Stimulated activated CD4-positive, alpha-beta T cell treated with anti-CD3 and anti-CD28 coated beads, Interleukin-4, amount 100 ng/mL, for 48 hours (primary cell): ENCODE results near the gene UGT2B11.
A peak's percentile ranks its signal among the peaks of the same experiment; 100 is the strongest.
"Not testable (repeated sequence)": the region's sequence is repeated elsewhere in the genome, so short reads cannot be mapped to it uniquely, and the experiment has no call there.

ENCODE experiments used
- DNase-seq, 2 donors: peaks; one replicate each; pipeline ENCODE4 v3.0.0-alpha.2; 2020; ENCODE audit warnings: low read depth in 2 of 2

The UGT2B11 gene

DNA sequence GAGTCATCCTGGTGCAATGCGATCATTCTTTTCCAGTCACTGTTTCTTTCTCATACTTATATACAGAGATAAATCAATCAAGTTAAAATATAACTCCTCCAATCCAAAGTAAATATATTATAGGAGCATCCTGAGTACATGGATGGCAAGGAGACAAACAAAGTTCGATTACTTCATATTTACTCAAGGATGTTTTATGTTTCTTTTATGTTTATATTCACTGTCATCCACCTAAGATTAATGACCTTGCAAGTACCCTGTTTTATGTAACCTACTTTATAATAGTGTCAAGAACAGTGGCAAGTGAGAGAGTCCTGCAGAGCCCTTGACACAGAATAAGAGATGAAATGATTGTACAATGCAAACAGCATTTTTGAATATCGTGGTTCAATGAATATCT lies at the start of gene UGT2B11:
UGT2B11 (minus strand) TSS at position 33 of the 400 bp plus-strand sequence; CDS start at position 7, 26 bp downstream.
- no peak for DNase-seq

DNA sequence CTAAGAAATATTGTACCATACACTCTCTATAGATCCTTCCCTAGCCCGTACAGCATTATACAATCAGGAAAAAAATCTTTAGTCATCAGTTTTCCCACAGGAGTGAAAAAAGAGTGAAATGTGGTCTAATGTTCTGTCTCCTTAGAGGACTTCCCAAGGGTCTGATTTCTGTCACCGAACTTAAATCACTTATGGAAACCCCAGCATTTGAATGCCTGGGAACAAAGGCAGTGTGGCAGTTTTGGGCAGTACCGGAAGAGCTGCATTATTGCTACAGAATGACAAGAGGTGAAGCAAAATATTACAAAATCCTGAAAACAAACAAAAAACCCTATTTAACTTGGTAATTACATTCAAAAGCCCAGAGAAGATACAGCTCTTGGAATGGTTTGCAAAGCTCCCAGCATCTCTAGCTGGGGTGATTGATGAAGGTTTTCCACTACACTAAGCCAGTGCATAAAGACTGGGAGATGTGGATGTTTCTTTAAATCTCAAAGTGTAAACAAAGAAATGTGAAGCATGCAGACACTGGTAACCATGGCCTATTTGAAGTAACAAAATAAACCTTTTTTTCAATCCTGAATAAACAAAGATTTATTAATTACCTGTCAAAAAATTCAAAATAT lies 38.7 kb upstream of the UGT2B11 start:
- DNase-seq: not testable (repeated sequence)

DNA sequence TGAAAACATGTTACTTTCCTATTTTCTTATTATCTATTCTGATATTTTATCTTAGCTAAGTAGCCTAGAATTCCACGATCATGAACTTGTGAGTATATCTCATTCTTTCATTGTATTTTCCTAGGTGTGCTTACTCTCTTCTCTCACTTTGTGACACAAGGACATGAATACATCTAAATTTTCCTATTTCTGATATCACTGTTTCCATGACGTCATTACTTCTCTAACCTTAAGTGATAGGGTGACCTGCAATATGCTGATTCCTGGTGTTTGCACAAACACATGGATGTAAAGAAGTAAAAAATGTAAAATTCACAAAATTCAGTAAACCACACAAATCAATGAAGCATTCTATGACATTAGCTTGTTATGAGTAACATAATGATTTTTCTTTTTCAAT lies 36.3 kb upstream of the UGT2B11 start:
- DNase-seq: not testable (repeated sequence)

DNA sequence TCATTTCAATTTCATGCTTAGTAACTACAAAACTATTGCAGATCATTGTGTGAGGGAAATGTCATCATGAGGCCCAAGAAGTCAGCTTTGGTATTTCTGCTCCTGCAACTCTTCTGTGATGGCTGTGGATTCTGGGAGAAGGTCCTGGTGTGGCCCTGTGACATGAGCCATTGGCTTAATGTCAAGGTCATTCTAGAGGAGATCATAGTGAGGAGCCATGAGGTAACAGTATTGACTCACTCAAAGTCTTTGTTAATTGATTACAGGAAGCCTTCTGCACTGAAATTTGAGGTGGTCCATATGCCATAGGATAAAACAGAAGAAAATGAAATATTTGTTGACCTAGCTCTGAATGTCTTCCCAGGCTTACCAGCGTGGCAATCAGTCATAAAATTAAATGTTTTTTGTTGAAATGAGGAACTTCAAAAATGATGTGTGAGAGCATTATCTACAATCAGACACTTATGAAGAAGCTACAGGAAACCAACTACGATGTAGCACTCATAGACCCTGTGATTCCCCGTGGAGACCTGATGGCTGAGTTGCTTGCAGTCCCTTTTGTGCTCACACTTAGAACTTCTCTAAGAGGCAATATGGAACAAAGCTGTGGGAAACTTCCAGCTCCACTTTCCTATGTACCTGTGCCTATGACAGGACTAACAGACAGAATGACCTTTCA lies 28.2 kb upstream of the UGT2B11 start:
- DNase-seq: not testable (repeated sequence)

DNA sequence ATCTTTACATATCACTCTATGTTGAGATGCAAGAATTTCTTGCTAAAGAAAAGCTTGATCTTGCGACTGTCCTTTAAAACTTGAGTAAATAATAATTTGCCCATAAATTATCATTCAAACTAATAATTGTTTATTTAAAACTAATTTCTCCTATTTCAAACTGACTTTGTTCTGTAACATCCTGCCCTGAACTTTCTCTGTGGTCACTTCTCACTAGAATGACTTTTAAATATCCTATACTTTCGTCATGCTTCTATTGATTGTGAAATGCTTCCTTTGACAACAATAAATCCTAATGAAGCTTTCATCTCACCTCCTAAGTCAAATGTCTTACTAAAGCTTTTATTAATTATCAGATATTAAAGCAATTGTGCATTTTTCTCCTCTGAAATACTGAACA lies 27.2 kb upstream of the UGT2B11 start:
- DNase-seq: not testable (repeated sequence)

DNA sequence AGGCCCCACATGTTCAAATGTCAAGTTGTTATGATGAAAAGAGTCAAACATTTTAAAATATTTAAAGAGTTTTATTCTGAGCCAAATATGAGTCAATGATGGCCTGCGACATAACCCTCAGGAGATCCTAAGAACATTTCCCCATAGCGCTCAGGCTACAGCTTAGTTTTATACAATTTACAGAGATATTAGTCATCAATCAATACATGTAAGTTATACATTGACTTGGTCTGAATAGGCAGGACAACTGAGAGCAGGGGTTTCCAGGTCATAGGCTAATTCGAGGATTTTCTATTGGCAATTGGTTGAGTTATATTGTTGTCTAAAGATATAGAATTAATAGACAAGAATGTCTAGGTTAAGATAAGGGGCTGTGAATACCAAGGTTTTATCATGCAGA lies 26.2 kb upstream of the UGT2B11 start:
- not testable (repeated sequence) for DNase-seq

DNA sequence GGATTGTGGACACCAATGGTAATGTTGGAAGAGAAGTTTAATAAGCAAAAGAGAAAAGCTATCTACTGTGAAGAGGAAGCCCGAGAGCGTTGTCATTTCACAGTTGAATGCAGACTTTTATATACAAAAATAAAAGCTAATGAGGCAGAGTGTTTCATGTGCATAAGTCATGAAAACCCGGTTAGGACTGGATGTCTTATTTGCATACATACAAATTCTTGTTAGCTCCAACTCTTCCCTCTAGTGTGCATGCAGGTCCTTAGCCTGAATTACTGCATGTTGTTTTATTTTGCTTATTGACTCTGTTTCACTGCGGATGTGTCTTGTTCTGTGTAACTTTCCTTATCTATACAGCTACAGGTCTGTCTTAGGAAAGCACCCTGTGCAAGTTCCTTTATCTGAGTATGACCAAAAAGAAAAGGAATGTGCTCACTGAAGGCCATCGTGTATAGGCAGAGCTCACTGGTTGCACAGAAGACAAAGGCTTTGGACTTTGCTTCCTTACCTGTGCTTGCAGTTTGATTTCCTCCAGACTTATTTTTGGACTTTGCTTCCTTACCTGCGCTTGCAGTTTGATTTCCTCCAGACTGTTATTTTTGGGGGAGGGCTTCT lies 25.1 kb upstream of the UGT2B11 start:
- no peak for DNase-seq

DNA sequence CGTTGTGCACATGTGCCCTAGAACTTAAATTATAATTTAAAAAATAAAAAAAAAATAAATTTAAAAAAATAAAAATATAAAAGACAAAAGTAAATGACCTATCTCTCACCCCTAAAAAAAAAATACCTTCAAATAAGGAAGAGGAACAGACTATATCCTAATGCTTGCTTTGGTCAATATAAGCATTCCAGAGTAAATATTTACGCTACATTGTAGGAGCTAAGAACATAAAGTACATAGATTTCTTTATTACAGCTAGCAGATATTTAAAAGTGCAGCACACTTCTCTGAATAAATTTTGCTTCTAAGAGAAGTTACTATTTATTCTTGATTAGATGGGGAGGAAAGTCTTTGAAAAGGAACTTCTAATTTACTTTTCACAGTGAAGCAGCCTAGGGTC lies 24.5 kb upstream of the UGT2B11 start:
- DNase-seq: no peak

DNA sequence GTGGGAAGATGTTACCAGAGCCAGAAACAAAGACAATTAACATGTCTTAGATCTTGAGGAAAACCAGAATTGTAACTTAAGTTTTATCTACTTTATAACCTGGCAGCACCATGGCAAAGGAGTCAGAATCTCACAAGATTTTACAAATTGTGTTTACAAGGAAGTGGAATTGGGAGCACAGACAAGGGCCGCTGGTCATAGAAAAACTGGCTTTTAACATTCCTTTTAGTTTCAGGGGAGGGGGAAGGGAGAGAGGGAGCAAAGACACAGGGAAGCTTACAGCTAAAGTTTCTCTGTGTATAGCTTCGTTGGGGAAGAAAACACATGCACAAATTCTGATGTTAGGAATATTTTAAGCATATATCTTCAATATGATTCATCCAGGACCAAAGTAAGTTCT lies 10.3 kb upstream of the UGT2B11 start:
- DNase-seq: no peak

DNA sequence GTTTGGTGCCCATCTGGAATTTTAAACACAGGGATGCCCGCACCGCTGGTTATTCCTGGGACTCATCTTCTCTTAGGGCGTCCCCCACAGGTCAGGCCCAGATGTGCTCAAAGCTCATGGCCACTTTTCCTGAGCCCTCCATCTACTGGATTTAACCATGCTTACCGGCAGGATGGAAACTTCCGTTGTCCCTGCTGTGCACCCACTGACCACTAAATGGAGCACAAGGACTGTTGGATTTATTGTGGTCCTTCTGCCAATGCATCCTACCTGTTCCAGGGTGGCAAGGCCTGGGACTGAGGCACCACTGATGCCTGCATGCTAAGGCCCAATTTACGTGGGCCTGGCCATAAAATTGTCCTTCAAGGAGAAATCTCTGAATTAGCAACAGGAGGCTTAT lies 8.7 kb upstream of the UGT2B11 start:
- not testable (repeated sequence) for DNase-seq

DNA sequence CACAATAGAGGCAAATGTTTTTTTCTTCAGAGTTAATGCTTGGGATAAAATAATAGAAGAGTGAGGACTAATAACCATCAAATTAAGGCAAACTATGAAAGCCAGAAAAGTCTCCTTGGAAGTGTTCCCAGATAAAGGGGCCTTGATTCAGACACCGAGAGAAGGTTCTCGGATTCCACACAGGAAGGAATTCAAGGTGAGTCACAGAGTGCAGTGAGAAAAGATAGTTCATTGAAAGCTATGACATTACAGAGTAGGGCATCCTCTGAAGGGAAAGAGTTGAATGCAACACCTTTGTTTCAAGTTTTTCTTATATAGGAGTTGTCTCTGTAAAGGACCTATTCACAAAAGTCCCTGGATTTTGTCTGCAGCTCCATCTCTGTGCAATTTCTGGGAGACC lies 3.9 kb upstream of the UGT2B11 start:
- DNase-seq: not testable (repeated sequence)

DNA sequence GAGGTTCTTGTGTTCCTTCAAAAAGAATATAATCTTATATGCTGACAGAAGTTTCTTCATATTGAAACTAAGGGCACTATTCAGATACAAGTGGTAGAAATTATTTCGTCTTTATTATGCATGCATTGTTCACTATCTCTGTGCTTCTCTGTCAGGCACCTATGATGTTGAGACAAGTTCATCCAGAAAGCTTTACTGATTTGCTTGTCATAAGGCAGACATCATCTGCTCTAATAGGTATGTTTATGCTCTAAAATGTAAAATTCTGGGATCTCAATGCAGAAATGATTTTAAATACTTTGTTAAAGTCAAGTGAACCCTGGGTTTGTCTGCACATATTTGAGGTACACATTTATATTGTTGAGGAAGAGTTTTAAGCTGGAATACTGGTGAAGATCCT lies 3.6 kb downstream of the UGT2B11 start:
- DNase-seq: no peak

DNA sequence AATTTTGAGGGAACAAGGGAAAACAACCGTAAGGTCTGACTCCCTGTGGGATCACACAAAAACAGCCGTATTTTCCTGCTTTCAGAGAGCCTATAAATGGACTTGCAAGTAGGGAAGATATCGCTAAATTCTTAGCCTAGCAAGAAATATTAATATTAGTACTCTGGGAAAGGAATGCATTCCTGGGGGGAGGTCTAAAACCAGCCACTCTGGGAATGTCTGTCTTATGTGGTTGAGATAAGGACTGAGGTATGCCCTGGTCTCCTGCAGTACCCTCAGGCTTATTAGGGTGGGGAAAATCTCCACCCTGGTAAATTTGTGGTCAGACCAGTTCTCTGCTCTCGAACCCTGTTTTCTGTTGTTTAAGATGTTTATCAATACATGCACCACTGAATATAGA lies 16.0 kb downstream of the UGT2B11 start:
- DNase-seq: not testable (repeated sequence)

DNA sequence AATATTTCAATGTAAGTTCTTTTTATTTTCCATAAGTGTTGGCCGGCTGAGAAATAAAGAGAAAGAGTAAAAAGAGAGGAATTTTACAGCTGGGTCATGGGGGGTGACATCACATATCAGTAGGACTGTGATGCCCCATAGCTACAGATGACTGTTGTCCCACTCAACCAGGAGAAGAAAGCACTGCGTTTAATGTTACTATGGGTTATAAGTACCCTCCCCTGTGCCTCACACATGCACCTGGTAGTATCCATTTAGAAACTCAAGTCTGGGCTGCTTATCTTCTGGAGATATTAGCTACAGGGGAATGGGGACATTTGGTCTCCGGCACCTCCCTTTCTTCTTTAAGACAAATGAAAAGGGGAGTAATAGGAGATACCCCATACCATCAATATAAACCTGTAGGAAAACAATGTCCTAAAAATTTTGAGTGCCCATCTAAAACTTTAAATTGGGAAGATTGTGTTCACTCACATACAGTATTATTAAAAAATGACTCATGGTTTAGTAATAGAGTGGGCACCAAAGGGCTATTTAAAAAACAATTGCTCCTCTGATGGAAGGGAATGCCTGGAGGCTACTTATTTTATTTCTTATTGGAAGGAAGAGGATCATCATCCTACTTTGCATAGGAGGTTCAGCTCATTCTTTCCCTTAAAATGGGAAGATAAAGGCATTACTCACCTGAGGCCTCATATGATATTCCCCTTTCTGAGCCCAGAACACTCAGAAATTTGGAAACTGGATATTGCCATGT lies 18.2 kb downstream of the UGT2B11 start:
- DNase-seq: no peak

DNA sequence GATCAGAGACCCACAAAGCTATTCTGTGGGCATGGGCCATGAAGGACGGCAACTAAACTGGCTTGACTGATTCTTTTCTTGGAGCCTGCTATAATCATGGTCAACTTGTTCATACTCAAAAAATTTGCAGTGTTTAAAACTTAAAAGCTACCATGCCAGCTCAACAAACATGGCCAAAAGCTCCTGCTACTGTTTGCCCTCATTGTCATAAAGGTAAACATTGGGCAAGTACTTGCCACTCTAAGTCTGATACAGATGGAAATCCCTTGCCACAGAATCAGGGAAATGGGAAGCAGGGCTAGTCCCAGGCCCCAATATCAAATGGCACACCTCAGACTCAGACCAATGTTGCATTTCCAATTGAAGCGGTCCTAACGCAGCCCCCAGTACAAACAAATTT lies 20.4 kb downstream of the UGT2B11 start:
- DNase-seq: no peak

DNA sequence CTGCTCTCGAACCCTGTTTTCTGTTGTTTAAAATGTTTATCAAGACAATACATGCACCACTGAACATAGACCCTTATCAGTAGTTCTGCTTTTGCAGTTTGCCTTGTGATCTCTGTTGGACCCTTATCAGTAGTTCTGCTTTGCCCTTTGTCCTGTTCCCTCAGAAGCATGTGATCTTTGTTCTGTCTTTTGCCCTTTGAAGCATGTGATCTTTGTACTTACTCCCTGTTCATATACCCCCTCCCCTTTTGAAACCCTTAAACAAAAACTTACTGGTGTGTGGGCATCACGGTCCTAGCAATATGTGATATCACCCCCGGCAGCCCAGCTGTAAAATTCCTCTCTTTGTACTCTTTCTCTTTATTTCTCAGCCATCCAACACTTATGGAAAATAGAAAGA lies 22.6 kb downstream of the UGT2B11 start:
- not testable (repeated sequence) for DNase-seq

DNA sequence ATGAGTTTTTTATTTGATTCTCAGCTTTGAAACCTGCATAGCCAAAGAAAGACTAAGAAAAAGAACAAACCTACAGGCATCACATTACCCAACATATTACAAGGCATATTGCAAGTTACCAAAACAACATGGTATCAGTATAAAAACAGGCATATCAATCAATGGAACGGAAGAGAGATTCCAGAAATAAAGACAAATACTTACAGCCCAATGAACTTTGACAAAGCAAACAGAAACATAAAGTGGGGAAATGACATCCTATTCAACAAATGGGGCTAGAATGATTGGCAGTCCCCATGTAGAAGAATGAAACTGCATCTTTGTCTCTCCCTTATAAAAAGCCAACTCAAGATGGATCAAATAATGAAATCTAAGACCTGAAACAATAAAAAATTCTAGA lies 23.9 kb downstream of the UGT2B11 start:
- DNase-seq: not testable (repeated sequence)

DNA sequence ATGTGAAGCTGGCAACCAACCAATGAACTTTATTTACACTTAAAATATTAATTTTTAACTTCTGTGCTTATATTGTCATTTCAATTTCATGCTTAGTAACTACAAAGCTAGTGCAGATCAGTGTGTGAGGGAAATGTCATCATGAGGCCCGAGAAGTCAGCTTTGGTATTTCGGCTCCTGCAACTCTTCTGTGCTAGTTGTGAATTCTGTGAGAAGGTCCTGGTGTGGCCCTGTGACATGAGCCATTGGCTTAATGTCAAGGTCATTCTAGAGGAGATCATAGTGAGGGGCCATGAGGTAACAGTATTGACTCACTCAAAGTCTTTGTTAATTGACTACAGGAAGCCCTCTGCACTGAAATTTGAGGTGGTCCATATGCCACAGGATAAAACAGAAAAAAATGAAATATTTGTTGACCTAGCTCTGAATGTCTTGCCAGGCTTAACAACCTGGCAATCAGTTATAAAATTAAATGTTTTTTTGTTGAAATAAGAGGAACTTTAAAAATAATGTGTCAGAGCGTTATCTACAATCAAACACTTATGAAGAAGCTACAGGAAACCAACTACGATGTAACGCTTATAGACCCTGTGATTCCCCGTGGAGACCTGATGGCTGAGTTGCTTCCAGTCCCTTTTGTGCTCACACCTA lies 32.9 kb downstream of the UGT2B11 start:
- not testable (repeated sequence) for DNase-seq

DNA sequence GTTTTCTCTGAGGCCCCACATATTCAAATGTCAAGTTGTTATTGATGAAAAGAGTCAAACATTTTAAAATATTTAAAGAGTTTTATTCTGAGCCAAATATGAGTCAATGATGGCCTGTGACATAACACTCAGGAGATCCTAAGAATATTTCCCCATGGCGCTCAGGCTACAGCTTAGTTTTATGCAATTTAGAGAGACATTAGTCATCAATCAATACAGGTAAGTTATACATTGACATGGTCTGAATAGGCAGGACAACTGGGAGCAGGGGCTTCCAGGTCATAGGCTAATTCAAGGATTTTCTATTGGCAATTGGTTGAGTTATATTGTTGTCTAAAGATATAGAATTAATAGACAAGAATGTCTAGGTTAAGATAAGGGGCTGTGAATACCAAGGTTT lies 34.7 kb downstream of the UGT2B11 start:
- DNase-seq: not testable (repeated sequence)

DNA sequence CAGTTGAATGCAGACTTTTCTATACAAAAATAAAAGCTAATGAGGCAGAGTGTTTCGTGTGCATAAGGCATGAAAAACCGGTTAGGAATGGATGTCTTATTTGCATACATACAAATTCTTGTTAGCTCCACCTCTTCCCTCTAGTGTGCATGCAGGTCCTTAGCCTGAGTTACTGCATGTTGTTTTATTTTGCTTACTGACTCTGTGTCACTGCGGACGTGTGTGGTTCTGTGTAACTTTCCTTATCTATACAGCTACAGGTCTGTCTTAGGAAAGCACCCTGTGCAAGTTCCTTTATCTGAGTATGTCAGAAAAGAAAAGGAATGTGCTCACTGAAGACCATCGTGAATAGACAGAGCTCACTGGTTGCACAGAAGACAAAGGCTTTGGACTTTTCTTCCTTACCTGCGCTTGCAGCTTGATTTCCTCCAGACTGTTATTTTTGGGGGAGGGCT lies 35.8 kb downstream of the UGT2B11 start:
- DNase-seq: not testable (repeated sequence)

DNA sequence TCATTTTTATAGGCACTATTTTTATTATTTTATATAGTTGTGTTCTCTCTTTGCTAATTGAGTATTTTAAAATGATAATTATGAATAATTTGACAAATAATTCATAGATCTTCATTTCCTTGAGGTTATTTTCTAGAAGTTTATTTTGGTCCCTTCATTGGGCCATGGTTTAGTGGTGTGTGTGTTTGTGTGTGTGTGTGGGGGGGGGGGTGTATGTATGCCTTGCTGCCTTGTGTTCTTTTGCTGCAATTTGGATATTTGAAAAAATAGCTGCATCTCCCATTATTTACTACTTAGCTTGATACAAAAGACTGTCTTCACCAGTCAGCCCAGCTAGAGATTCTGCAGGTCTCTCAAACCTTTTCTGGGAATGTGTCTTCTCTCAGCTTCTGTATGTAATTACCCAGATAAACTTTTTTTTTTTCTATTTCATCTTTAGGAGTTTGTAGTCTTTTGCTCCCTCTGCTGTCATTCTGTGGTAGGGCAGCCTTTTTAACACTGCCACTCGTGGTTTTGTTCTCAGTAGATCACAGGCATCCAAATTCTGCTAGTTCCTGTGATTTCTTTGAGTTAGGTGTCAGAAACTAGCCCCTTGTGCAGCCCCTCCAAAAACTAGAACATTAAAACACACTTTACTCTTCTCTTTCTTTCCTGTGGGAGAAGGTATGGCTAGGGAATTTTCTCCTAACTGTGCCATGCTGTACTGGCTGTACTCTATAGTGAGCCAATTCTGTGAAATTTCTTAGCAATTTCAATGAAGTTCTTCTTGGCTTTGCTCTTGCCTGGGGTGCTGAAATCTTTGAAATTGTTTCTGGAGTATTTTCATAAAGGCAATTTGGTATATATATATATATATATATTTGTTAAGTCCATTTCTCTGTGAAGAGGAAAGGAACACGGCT lies 44.1 kb downstream of the UGT2B11 start:
- peak in 1 of 2 donors; percentile 3 for DNase-seq
